ENCODE measurements around the gene SUN1. TPM values are rescaled to one million over a fixed set of nuclear protein-coding genes. Genes with fewer than 3 reads are reported as not detected.

Gene SUN1
- total and polyA plus RNA-seq, 9 of the 15 experiments (the other 6 are each of a cell fraction or from before 2014, with no cell fraction given): 36.8 to 132 (median 62.3) TPM

DNA sequence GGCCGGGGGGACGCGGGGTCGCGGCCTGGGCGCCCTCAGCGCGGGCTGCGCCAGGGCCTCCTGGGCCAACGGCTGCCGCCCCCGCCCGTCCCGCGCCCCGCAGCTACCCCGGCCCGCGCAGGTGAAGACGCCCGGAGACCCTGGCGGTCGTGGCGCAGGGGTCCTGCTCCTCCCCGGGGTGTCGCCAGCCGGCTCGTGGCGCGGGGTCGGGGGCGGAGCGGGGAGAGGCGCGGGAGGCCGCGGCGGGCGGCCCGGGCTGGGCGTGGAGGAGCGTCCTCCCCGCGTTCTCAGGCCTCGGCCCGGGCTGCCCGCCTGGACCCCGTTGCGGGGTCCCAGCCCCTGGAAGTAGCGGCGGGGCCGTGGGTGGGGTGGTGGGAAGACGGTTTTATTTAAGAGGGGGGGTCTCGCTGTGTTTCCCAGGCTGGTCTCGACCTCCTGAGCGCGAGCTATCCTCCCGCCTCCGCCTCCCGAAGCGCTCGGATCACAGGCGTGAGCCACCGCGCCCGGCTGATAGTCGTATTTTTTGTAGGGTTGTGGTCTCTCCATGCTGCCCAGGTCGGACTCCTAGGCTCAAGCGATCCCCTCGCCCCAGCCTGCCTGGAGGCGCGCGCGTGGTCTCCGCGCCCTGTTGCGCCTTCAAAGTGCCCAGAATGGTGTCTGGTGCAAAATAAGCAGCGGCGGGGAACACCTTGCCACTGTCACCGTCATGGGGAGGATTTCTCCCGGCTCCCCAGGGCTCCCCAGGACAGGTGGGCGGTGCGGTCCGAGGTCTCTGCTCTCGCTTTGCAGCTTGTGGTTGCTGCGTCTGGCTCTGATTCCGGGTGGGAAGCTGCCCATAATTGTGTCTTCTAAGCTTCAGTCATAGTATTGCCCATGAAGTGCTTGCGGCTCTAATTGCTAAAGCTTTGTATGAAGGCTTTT is 15.3 kb upstream of the SUN1 start:
- Histone ChIP-seq H3K27ac (ENCODE audit: extremely low read depth, low read depth, low read length) (peak overlapping the region; percentile 75), H3K79me2 (ENCODE audit: control insufficient read depth, insufficient read depth, low read length) (peaks cover 54% of the 10 kb centered on the region), H3K9me3 (replicated peaks; ENCODE audit: control insufficient read depth, insufficient read depth, low read depth, low read length) (no peaks in the 10 kb centered on the region), H4K20me1 (replicated peaks; ENCODE audit: control insufficient read depth, insufficient read depth, low read length) (peaks cover 17% of the 10 kb centered on the region), H3K4me3 (peak overlapping the region; percentile 69), H3K4me1 (replicated peaks in 1 of 2; ENCODE audit: control insufficient read depth in 2 of 2, insufficient read depth in 2 of 2, low read length in 2 of 2) (peaks cover 24 to 30% of the 10 kb centered on the region in 2 experiments), H3K4me2 (ENCODE audit: insufficient read depth, low read length) (peak overlapping the region; percentile 92), H3K27me3 (ENCODE audit: control insufficient read depth in 2 of 2, insufficient read depth in 2 of 2, low read length in 2 of 2) (no peaks in the 10 kb centered on the region), H3K9me1 (ENCODE audit: control insufficient read depth, insufficient read depth, low read length) (no peaks in the 10 kb centered on the region), H3K9ac (ENCODE audit: insufficient read depth in 1 of 2, low read depth in 2 of 2, low read length in 2 of 2) (peak overlapping the region; percentile 69 to 100), H3K36me3 (ENCODE audit: control insufficient read depth, insufficient read depth, low read length) (peaks cover 5% of the 10 kb centered on the region), H2AFZ (ENCODE audit: low read depth, low read length) (peak overlapping the region; percentile 44; the same call in 1 of the 2 replicates)
- intact Hi-C loops (cut with micrococcal nuclease): loop anchor here (5.0 kb wide), 1 partner anchor 55 kb away; no protein-coding TSS in a partner anchor
- under 1% methylated on average over 38 of the region's 88 CpGs for WGBS (ENCODE audit: insufficient coverage, low coverage, missing lambda C conversion rate)
- in situ Hi-C loops (cut with MboI): no loop called here
- DNase-seq (ENCODE audit: extremely low read depth in 1 of 4, low spot score in 3 of 4) (peak in 3 of 4 experiments; percentile 34 to 59 (median 55)), FAIRE-seq (no peak), ATAC-seq (peak; percentile 42)
- BruUV-seq (replicated peaks): no TSS peak
- POLR2A ChIA-PET: interaction anchor here (0.6 to 2.6 kb wide), 10 partner anchors 9 to 950 kb away, joined by 3 to 7 read pairs (median 3); no protein-coding TSS in a partner anchor
- CTCF ChIA-PET (ENCODE audit: low intra/inter-chr PET ratio): interaction anchor here (0.7 kb wide), 1 partner anchor 59 kb away, joined by 7 read pairs; the partner anchor contains the start of gene GET4
- TF ChIP-seq CXXC5 (CRISPR knock-in tag; IDR thresholded peaks at IDR 0.05) (peak; percentile 48; the same call in 1 of the 2 replicates), HDAC1 (IDR thresholded peaks at IDR 0.05) (0 out of 4 replicates have a peak, but pooled peaks of 1 of the 2 experiments have one; percentile 33), RBFOX2 (IDR thresholded peaks at IDR 0.05; ENCODE audit: low read depth, low read length) (peak; percentile 73), CCNT2 (IDR thresholded peaks at IDR 0.05; ENCODE audit: borderline replicate concordance, extremely low read depth, insufficient read length, low read depth, low read length) (peak; percentile 12), PCBP1 (IDR thresholded peaks at IDR 0.05; ENCODE audit: low read depth, low read length, poor library complexity, severe bottlenecking) (peak; percentile 21), L3MBTL2 (IDR thresholded peaks at IDR 0.05) (no peak), PHF8 (IDR thresholded peaks at IDR 0.05; ENCODE audit: borderline replicate concordance, low read length) (peak; percentile 59; the same call in 1 of the 2 replicates), ZNF121 (CRISPR knock-in tag; conservative IDR thresholded peaks at IDR 0.05) (no peak), MAZ (CRISPR knock-in tag; conservative IDR thresholded peaks at IDR 0.05 in 1 of 2, IDR thresholded peaks at IDR 0.05 in 1 of 2) (0 out of 4 replicates have a peak, but pooled peaks of 1 of the 2 experiments have one; percentile 13)
- TF ChIP-seq, protein P1, sequence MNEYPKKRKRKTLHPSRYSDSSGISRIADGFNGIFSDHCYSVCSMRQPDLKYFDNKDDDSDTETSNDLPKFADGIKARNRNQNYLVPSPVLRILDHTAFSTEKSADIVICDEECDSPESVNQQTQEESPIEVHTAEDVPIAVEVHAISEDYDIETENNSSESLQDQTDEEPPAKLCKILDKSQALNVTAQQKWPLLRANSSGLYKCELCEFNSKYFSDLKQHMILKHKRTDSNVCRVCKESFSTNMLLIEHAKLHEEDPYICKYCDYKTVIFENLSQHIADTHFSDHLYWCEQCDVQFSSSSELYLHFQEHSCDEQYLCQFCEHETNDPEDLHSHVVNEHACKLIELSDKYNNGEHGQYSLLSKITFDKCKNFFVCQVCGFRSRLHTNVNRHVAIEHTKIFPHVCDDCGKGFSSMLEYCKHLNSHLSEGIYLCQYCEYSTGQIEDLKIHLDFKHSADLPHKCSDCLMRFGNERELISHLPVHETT (CRISPR knock-in tag; conservative IDR thresholded peaks at IDR 0.05 in 1 of 2, IDR thresholded peaks at IDR 0.05 in 1 of 2): 0 out of 4 replicates have a peak, but pooled peaks of 1 of the 2 experiments have one; percentile 16
- TF ChIP-seq, protein P2, sequence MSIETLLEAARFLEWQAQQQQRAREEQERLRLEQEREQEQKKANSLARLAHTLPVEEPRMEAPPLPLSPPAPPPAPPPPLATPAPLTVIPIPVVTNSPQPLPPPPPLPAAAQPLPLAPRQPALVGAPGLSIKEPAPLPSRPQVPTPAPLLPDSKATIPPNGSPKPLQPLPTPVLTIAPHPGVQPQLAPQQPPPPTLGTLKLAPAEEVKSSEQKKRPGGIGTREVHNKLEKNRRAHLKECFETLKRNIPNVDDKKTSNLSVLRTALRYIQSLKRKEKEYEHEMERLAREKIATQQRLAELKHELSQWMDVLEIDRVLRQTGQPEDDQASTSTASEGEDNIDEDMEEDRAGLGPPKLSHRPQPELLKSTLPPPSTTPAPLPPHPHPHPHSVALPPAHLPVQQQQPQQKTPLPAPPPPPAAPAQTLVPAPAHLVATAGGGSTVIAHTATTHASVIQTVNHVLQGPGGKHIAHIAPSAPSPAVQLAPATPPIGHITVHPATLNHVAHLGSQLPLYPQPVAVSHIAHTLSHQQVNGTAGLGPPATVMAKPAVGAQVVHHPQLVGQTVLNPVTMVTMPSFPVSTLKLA (conservative IDR thresholded peaks at IDR 0.05): peak in 1 of 2 experiments; percentile 45; a peak in 1 of 4 replicates
- TF ChIP-seq, protein P3, sequence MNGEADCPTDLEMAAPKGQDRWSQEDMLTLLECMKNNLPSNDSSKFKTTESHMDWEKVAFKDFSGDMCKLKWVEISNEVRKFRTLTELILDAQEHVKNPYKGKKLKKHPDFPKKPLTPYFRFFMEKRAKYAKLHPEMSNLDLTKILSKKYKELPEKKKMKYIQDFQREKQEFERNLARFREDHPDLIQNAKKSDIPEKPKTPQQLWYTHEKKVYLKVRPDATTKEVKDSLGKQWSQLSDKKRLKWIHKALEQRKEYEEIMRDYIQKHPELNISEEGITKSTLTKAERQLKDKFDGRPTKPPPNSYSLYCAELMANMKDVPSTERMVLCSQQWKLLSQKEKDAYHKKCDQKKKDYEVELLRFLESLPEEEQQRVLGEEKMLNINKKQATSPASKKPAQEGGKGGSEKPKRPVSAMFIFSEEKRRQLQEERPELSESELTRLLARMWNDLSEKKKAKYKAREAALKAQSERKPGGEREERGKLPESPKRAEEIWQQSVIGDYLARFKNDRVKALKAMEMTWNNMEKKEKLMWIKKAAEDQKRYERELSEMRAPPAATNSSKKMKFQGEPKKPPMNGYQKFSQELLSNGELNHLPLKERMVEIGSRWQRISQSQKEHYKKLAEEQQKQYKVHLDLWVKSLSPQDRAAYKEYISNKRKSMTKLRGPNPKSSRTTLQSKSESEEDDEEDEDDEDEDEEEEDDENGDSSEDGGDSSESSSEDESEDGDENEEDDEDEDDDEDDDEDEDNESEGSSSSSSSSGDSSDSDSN (IDR thresholded peaks at IDR 0.05; ENCODE audit: borderline replicate concordance in 1 of 2, low read depth in 2 of 2, low read length in 2 of 2): peak; percentile 23 to 58; a peak in 2 of 4 replicates
